NCI-H524 (cell line): ENCODE data around the gene DUS3L.

ENCODE experiments used
- DNase-seq, 2 experiments: peaks; one replicate each; lab custom pipeline; 2025; lab: John Stamatoyannopoulos, UW

DUS3L gene

GRCh38 chr19:5790559-5791520, at the start of gene DUS3L:
TSS of gene DUS3L (minus strand) at chr19:5791163. CDS start at chr19:5791141, 22 bp downstream.
- DNase-seq: peak; percentile 98 to 99

- no peak for DNase-seq
Measured at GRCh38 chr19:5839065-5840017, 48.4 kb upstream of the DUS3L start, which contains the start of gene FUT6. TSS of gene FUT6 (minus strand) at chr19:5839702. CDS start at chr19:5832567, 7,135 bp downstream.

DNA sequence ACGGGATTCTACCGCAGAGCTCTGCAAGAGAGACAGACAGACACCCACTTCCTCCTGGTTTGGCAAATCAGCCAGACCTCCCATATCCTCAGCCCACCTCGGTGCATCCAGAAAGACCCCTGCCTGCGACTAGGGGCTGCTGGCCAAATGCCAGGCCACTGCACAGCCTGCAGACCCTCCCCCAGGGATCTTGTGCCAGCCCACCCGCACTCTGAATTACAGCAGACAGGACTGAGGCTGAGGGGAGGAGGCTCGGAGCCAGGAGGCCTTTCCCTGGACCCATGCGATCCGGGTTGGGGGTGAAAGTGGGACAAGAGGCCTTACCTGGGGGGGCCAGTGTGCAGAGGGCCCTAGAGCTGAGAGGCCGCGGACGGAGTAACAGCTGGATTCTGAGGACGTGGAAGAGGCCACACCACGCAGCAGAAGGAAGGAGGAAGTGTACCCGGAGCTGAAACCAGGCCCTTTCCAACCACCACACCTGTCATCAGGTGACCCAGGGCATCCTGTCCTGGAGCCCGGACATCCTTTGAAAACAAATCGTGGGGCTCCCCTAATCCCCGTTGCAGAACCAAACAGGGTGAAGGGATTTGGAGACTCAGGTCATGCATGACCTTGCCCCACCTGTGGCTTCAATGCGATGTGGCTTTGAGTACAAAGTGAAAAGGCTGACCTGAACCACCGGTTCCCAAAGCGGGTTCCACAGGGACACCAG, 47.5 kb upstream of the DUS3L start:
- no peak for DNase-seq

GRCh38 chr19:5837761-5838352, 46.9 kb upstream of the DUS3L start:
- no peak for DNase-seq

- DNase-seq: no peak
Measured at GRCh38 chr19:5832527-5833216, 41.7 kb upstream of the DUS3L start.

DNA sequence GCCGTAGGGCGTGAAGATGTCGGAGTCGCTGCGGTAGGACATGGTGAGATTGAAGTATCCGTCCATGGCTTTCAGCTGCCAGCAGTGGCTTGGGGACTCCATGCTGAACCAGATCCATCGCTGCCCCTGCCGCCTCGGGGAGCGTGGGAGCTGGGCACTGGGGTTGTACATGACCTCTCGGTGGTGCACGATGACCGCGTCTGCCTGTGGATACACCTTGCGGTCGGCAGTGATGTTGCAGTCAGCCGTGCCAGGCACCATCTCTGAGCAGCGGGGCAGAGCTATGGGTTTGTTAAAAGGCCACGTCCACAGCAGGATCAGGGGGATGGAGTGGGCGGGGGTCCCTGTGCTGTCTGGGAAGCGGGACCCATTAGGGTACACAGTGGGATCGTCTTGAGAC, 41.1 kb upstream of the DUS3L start:
- DNase-seq: no peak

DNA sequence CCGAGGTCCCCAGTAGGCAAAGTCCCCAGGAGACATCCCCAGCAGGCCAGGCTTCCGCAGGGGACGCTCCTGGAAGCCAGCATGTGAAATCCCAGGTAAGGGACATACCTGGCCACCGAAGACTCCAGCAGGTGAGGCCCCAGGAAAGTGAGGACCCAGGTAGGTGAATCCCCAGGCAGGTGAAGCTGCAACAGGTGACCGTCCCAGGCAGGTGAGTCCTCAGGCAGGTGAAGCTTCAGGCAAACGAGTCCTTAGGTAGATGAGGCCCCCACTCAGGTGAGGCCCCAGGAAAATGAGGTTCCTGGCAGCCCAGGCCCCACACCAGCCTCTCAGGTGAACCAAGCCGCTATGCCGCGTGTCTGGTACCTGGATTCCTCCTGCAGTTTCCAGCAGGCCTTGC, 40.2 kb upstream of the DUS3L start:
- DNase-seq: no peak

GRCh38 chr19:5829567-5830310, 38.8 kb upstream of the DUS3L start:
- no peak for DNase-seq

GRCh38 chr19:5828661-5829566, 38.0 kb upstream of the DUS3L start:
- DNase-seq: peak; percentile 51 to 56

DNA sequence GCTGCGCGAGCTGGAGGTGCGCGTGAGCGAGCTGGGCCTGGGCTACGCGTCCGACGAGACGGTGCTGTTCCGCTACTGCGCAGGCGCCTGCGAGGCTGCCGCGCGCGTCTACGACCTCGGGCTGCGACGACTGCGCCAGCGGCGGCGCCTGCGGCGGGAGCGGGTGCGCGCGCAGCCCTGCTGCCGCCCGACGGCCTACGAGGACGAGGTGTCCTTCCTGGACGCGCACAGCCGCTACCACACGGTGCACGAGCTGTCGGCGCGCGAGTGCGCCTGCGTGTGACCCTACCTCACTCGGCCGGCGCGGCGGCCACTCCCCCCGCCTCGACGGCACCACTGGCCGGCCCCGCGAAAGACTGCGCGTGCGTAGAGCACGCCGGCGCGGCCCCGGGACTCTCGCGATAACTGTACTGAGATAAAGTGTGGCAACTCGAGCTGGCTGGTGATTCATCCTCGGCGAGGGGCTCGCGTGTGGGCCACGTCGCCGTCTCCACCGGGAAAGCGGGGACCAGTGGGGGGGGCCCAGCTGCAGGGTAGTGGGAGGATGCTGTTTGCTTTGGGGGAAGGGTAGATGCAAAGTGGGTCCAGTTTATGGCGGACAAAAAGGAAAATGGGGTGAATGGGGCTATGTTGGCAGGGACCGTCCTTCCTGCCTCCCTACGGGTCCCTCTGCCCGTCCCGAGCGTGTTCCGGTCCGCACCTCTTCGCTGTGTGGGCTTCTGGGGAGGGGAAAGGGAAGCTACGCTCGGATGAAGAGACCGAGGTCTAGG, 37.1 kb upstream of the DUS3L start:
- DNase-seq: peak; percentile 90 to 98

DNA sequence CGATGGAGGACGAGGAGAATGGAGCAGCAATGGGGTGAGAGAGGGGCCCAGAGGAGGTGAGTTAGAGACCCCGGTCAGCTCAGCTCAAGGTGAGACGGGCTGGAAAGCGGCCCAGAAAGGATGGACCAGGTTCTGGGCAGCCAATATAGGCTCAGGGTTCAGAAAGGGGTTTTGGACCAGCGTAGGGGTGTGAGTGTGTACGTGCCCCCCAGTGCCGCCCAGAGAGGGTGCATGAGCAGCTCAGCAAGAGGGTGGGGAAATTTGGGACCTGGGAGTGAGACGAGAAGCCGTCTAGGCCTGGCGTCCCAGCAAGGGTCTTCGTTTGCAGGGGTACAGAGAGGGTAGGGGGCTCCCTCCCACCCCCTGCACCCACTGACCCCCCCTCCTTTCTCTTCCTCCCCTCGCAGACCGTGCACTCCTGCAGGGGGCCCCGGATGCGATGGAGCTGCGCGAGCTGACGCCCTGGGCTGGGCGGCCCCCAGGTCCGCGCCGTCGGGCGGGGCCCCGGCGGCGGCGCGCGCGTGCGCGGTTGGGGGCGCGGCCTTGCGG, 36.5 kb upstream of the DUS3L start:
- DNase-seq: no peak

- DNase-seq: peak; percentile 86 to 90
Measured at GRCh38 chr19:5826531-5827341, 35.8 kb upstream of the DUS3L start.

GRCh38 chr19:5825178-5825577, 34.2 kb upstream of the DUS3L start:
- DNase-seq: no peak

- DNase-seq: peak in 1 of 2 experiments; percentile 70
Measured at GRCh38 chr19:5824751-5825150, 33.8 kb upstream of the DUS3L start.

DNA sequence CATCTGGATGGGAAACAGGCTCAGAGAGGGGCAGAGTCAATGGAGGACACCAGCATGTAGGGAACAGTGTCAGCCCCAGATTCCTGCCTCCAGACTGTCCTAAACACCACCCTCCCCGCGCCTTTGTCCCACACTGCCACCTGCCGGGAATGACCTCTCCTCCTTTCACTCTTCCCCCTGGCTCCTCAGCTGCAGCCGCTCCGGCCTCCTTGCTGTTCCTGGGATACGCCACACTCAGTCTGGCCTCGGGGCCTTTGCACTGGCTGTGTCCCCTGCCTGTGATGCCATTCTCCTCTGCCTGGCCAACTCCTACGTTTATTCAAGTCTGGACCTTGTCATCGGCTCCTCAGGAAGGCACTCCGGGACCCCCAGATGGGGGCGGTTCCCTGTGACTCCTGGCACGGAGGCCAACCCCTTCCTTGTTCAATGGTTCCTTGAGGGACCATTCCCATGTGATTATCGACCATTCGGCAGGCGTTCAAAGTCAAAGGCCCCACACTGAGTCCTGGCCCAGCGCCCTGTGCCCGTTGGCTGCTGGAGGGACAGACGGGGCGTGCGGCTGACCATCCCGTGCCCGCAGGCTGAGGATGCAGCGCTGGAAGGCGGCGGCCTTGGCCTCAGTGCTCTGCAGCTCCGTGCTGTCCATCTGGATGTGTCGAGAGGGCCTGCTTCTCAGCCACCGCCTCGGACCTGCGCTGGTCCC, 32.8 kb upstream of the DUS3L start:
- DNase-seq: peak; percentile 51 to 53

DNA sequence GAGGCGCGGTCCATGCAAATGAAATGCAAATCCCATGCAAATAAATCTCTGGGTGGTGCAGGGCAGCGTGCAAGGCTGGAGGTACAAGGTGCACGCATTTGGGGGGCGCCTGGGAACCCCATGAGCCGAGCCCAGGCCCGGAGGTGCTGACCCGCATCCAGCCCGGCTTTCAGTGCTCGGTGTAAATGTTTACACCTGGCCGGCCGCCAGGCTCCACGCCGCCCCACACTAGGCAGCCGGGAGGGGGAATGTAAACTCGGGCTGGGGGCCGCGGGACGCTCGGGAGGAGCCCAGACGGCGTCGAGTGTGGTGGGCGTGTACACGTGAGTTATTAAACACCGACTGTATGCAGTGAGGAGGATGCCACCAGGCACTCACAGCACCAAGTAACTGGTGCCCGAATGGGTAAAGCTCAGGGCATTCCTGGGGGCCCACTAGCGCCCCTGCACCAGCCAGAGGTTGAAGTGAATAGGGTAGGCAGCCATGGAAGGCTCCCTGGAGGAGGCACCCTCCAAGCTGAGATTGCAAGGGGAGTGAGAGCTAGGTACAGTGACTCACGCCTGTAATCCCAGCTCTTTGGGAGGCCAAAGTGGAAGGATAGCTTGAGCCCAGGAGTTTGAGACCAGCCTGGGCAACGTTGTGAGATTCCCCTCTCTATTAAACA, 31.4 kb upstream of the DUS3L start:
- no peak for DNase-seq
